COR-L47 (cell line): ENCODE data around the gene TGFBRAP1.
A peak's percentile ranks its signal among the peaks of the same experiment; 100 is the strongest.

Experiments used
- DNase-seq: peaks from one replicate; lab custom pipeline; 2025; lab: John Stamatoyannopoulos, UW

Gene TGFBRAP1

GRCh38 chr2:105329561-105330495 is at the start of gene TGFBRAP1:
Gene TGFBRAP1, minus strand, starts transcription at chr2:105329735. Its CDS starts 21,434 bp downstream, at chr2:105308301.
- DNase-seq = peak; percentile 49

- no peak for DNase-seq
These were observed 49.4 kb upstream of the TGFBRAP1 start for GRCh38 chr2:105378921-105379383.

- DNase-seq = no peak
These were observed 48.8 kb upstream of the TGFBRAP1 start for GRCh38 chr2:105378276-105378840.

GRCh38 chr2:105377871-105378270 is 48.3 kb upstream of the TGFBRAP1 start:
- DNase-seq = no peak

GRCh38 chr2:105376789-105377240 is 47.3 kb upstream of the TGFBRAP1 start:
- no peak for DNase-seq

GRCh38 chr2:105376010-105376409 is 46.5 kb upstream of the TGFBRAP1 start:
- DNase-seq = no peak

GRCh38 chr2:105375001-105375561 is 45.5 kb upstream of the TGFBRAP1 start:
- DNase-seq = no peak

- no peak for DNase-seq
These were observed 44.4 kb upstream of the TGFBRAP1 start for GRCh38 chr2:105373895-105374401.

GRCh38 chr2:105373344-105373781 is 43.8 kb upstream of the TGFBRAP1 start:
- no peak for DNase-seq

- no peak for DNase-seq
These were observed 42.3 kb upstream of the TGFBRAP1 start for GRCh38 chr2:105371810-105372209.

- no peak for DNase-seq
These were observed 41.6 kb upstream of the TGFBRAP1 start for GRCh38 chr2:105371156-105371555.

GRCh38 chr2:105369777-105370690 is 40.5 kb upstream of the TGFBRAP1 start:
- peak; percentile 84 for DNase-seq

- no peak for DNase-seq
These were observed 39.3 kb upstream of the TGFBRAP1 start for GRCh38 chr2:105368759-105369408.

- DNase-seq = no peak
These were observed 35.7 kb upstream of the TGFBRAP1 start for GRCh38 chr2:105365206-105365605.

GRCh38 chr2:105364436-105365139 is 35.1 kb upstream of the TGFBRAP1 start:
- no peak for DNase-seq

GRCh38 chr2:105362862-105363591 is 33.5 kb upstream of the TGFBRAP1 start:
- DNase-seq = no peak

GRCh38 chr2:105361102-105361889 is 31.8 kb upstream of the TGFBRAP1 start:
- no peak for DNase-seq

- no peak for DNase-seq
These were observed 29.1 kb upstream of the TGFBRAP1 start for GRCh38 chr2:105358593-105358992.

- DNase-seq = no peak
These were observed 27.6 kb upstream of the TGFBRAP1 start for GRCh38 chr2:105357122-105357521.
